HG03095 (cell line): Measurements from ENCODE around the gene TRIM15.
"Not testable (repeated sequence)": the region's sequence is repeated elsewhere in the genome, so short reads cannot be mapped to it uniquely, and the experiment has no call there.

Source experiments
- ATAC-seq: cut with Tn5 transposase; IDR thresholded peaks from one replicate; pipeline ENCODE4 v1.9.1; 2021; ENCODE audit warnings: moderate library complexity; ENCODE audit not compliant: unreplicated experiment

Gene TRIM15

DNA sequence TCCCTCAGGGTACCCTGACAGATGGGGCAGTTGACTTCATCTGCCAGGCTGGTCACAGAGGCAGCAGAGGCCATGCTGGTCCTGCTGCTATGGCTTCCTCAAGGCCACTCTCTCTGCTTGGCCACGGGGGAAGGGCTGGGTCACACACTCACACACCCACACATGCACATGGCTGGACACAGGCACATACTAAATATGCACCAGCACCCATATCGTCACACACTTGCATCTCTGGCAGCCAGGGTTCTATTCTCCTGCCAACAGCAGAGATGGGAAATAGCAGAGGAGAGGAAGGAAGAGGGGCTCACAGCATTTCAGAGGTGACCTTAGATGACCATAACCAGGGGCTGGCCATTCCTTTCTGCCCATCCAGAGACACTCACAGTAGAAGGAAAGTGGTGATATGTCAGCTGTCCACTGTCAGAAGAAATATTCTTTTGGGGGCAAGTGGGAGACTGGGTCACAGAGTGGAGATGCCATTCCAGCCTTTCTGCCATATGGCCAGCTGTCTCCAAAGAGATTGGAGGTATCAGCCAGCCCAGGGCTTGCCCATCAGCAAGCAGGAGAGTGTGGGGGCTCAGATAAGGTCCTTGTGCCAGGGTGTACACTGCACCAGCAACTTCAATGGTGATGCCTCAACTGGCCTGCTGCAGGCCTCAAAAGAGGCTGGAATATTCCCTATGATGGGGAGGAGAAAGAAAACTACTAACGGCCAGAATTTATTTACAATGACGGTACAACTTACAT is 2.4 kb upstream of the TRIM15 start, which contains the start of gene TRIM10:
TSS of gene TRIM10 (minus strand) at position 427 of the 747 bp plus-strand sequence. CDS start at position 74, 353 bp downstream.
- ATAC-seq, result no peak

DNA sequence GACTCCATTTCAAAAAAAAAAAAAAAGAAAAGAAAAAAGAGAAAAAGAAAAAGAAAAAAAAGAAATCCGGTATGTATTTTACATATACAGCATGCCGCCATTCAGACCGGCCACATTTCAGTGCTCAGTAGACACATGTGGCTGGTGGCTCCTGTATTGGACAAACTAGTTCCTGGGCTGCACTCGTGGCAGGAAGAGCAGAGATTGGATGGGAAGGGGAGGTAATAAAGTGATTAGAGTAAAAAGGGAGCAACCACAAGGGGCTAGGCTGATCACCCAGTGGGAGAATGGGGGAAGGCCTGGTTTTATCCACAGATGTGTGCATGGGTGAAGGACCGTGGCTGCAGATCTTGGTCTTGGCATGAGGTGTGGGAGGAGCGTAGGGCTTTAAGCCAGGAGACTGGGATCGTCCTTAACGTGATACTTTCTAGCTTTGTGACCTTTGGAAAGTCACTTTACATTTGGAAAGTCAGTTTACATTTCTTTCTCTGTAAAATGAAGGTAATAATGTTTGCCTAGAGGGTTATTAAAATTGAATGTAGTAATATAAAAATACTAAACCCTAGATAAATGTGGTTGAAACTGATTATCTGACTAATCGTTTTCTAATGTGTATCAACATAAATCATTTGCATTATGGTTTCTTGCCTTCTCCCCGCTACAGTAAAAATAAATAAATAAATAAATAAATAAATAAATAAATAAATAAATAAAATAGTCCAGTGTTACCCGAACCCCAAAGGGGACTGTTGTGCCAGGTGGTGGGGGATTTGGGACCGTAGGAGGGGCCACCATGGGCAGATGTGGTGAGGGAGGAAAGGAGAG is 869 bp upstream of the TRIM15 start:
- ATAC-seq, result no peak

DNA sequence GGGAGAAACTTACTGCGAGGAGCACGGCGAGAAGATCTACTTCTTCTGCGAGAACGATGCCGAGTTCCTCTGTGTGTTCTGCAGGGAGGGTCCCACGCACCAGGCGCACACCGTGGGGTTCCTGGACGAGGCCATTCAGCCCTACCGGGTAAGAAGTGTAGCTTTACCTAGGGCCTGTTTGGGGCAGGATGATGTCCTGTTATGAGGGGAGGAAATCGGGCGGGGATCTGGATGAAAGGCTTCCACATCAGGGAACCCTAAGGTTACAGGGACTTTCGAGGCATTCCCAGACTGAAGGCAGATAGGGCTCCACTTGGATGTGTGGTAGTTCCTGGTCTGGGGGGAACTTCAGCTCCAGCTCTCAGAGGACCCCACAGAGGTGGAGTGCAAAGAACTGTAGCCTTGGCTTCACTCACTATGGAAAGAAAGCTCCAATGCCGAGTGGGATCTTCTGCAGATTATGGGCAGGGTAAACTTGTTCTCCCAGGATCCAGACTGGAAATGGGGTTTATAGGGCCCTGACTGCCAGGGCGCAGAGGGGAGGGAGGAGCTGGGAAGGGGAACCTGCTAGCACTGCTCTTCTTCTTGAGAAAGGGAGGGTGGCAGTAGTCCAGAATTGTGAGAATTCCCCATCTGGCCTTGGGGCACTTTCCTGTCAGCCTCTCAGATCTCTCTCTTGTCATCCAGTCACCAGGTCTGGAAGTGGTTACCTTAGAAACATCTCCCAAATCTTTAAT is 740 bp downstream of the TRIM15 start:
- no peak for ATAC-seq

DNA sequence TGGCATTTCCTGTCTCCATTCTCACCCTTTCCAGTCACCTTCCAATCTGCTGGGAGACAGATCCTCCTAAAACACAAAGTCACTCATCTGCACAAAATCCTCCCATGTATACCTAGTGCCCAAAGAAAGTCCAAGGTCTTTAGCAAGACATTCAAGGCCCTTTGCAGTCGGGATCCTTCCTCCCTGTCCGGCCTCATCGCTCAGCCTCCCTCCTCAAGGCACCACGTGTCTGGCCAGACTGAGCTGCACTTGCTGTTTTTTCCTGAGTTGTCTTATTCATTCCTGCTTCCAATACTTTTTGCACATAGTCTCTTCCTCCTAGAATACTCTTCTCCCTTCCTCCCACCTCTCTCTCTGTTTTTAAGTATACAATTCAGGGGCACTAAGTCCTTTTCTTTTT is 1.4 kb downstream of the TRIM15 start:
- ATAC-seq, result no peak

DNA sequence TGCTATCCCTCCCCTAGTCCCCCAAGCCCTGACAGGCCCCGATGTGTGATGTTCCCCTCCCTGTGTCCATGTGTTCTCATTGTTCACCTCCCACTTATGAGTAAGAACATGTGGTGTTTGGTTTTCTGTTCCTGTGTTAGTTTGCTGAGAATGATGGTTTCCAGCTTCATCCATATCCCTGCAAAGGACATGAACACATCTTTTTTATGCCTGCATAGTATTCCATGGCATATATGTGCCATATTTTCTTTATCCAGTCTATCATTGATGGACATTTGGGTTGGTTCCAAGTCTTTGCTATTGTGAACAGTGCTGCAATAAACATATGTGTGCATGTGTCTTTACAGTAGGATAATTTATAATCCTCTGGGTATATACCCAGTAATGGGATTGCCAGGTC is 1.9 kb downstream of the TRIM15 start:
- not testable (repeated sequence) for ATAC-seq

DNA sequence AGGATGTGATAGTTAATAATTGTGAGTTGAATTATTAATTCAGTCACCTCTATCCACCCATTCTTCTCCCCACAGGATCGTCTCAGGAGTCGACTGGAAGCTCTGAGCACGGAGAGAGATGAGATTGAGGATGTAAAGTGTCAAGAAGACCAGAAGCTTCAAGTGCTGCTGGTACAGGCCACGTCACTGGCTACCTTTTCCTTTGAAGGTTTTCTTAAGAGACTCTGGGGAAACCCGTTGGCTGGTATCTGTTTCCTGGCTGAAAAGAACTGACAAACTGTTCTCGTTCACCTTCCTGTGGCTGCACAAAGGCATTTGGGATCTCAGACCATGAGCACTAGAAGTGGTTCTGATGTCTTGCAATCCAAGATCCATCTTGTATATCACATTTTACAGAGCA is 3.8 kb downstream of the TRIM15 start:
- no peak for ATAC-seq

DNA sequence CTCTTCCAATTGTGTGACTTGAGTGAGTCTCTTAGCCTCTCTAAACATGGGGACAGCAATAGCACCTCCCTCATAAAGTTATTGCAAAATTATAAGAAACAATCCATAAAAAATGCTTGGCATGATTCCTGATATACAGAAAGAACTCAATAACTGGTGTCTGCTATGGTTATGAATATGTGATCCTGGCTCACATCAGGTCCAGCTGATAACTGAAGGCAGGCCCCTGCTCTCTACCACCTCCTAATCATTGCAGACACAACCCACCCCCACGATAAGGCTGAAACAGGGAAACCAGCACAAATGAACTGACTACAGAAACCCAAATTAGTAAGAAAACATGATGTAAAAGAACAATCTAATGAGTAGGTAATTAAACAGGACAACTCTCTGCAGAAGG is 5.4 kb downstream of the TRIM15 start:
- ATAC-seq, result no peak

DNA sequence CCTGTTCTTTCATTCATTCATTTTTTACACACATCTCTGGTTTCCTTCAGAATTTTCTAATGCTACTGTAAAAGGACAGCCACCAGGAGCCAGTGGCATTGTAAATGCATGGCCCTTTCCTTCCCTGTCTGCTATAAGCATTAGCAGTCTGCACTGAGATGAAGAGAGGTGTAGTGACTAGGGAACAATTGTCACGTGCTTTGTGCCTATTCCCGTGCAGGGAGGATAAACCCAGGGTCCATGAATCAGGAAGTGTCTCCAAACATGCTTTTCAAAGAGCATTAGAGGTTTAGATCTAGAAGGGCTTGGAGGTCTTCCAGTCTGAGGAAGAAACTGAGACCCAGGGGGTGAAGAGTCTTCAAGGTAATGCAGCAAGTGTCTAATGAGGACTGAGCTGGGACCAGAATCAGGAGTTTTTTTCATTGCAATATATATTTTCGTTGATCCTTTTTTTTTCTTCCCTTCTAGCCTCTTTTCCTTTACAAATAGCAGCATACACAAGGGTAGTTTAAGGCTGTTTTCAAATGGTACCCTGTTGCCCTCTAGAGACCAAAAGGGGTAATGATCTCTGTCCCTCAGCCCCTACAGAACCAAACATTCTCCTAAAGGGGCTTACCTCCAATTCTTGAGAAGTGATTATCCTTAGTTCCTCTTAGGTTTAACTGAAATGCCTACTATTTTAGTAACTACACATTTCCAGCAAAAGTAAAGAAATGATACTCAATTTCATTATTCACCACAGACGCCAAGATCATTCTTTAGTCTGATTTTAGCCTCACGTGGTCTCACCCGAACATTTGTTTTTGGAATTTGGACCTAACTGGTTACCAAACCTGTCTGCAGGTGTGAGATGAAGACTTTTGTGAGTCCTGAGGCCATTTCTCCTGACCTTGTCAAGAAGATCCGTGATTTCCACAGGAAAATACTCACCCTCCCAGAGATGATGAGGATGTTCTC is 6.6 kb downstream of the TRIM15 start:
- no peak for ATAC-seq

DNA sequence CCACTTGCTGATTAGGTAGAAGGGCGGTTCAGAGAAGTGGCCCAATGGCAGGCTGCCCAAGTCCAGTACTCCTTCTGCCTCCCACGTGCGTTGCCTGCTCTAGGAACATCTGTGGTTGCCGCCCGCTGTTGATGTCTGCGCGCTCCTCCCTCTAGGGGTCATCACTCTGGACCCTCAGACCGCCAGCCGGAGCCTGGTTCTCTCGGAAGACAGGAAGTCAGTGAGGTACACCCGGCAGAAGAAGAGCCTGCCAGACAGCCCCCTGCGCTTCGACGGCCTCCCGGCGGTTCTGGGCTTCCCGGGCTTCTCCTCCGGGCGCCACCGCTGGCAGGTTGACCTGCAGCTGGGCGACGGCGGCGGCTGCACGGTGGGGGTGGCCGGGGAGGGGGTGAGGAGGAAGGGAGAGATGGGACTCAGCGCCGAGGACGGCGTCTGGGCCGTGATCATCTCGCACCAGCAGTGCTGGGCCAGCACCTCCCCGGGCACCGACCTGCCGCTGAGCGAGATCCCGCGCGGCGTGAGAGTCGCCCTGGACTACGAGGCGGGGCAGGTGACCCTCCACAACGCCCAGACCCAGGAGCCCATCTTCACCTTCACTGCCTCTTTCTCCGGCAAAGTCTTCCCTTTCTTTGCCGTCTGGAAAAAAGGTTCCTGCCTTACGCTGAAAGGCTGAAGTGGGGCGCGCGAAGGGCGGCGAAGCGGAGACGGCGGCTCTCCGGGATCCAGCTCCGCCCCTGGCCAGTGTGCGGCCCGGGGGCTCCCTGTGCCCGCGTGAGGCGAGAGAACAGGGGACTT is 8.5 kb downstream of the TRIM15 start:
- no peak for ATAC-seq

DNA sequence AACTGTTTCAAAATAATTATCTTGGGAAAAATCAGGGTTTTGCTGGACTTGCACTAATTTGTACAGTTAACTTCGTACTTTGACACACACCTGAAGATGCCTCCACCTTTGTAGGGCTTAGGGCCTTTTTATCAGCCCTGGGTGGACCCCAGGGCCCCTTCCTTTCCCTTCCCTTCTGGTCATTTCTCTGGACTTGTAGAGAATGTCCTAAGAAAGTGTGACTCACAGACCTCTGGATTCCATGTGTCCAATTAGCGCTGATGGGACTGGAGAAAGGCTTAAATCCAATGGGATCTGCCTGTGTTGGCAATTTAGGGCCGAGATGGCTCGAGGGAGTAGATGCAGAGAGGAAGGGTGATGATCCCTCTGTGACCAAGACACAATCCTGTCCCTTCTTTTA is 9.3 kb downstream of the TRIM15 start:
- ATAC-seq, result no peak

DNA sequence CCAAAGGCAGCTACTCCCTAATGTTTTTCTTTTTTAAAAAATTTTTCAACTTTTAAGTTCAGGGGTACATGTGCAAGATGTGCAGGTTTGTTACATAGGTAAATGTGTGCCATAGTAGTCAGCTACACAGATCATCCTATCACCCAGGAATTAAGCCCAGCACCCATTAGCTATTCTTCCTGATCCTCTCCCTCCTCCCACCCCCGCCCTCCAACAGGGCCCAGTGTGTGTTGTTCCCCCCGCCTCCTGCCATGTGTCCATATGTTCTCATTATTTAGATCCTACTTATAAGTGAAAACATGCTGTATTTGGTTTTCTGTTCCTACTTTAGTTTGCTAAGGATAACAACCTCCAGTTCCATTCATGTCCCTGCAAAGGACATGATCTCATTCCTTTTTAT is 12.4 kb downstream of the TRIM15 start:
- no peak for ATAC-seq

DNA sequence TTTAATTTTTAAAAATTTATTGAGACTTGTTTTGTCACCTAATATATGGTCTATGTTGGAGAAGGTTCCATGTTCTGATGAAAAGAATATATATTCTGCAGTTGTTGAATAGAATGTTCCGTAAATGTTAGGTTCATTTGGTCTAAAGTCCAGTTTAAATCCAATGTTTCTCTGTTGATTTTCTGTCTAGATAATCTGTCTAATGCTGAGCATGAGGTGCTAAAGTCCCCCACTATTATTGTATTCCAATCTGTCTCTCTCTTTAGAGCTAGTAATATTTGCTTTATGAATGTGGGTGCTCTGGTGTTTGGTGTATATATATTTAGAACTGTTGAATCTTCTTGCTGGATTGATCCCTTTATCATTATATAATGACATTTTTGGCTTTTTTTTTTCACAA is 15.5 kb downstream of the TRIM15 start:
- ATAC-seq, result no peak

DNA sequence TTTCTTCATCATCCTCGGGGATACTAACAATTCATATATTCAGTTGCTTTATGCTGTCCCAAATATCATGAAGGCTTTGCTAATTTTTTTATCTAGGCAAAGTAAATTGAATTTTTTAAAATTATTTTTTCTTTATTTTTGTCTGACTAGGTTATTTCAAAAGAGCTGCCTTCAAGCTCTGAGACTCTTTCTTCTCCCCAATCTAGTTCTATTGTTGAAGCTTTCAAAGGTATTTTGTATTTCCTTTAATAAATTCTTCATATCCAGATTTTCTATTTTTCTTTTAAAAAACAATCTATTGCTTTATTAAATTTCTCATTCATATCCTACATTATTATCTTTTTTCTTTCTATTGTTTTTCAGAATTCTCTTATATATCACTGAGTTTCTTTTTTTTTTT is 16.8 kb downstream of the TRIM15 start:
- no peak for ATAC-seq

DNA sequence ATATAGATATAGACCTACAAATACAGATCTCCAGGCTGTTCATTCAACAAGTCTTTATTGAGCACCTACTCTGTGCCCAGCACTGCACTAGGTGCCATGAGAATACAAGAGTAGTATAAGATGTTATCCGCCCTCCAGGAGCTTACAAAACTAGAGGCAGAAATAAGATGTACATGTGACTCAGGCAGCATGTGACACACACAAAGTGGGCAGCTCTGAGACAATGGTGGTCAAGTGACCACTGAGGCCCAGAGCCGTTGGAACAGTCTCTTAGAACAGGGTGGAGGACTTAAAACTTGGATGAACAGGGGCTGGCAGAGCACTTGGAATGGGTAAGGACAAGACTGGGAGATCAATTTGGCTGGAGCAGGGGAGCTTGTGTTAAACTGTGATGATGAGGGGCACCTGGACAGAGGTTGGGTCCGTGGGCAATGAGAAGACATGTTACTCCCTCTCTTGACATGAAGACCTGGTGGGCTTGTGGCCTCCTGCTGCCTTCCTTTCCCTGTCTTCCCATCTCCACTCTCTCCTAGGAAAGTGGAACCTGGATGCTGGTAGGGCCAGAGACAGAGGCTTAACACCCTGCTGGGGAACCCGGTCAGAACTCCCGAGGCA is 21.2 kb downstream of the TRIM15 start:
- ATAC-seq, result no peak

DNA sequence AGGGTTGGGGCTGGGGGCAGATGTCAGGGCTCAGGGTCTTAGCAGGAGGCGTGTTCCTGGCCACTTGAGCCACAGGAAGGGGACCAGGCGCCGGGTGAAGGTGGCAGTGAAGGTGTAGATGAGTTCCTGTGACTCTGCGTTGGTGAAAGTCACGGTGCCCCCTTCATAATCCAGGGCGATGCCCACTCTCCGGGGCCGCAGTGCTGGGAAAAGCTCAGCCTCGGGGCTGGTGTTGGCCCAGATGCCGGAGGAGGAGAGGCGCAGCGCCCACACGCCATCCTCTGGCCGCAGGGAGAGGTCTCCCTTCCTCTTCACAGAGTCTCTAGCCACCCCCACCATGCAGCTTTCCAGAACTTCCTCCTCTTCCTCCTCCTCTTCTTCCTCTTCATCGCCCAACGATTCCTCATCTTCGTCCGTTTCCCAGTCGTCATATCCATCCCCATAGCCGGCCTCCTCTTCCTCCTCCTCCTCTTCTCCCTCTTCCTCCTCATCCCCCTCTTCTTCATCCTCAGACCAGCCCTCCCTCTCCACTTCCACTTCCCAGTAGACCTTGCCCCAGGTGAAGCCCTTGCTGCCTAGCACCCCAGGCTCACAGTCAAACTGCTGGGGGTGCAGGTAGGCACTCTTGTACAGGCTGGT is 22.6 kb downstream of the TRIM15 start:
- no peak for ATAC-seq

DNA sequence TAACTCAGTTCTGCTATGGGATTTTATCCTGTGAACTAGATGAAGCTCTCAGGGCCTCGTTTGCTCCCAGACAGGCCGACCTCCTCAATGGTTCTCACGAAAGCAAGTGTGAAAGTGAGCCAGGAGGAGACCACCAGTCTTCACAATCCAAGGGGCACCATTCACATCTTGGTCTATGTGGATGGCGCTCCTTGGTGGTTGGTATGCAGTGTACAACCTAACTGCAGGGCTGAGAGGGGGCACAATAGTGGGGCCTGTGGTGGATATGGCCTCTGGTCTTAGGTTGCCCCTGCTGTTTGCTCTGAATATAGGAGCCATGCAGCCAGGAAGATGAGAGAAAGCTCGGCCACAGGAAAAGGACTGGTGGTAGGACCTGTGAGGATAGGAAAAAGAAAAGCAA is 25.2 kb downstream of the TRIM15 start:
- no peak for ATAC-seq

DNA sequence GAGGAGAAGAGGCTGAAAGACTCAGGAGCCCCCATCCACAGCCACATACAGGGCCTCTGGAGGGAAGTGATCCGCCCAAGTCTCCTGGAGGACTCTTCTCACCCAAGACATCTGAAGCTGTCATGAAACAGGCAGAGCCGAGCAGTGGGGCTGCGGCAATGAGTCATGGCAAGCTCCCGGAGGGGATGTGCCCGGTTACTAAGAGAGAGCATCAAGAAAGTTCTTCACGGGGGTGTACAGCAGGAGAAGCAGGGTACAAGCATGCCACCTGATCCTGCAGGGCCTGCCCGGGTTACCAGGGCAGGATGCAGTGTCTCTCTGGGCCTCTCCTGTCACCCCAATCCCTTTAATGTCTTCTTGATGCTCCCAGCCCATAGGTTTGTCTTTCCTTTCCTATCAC is 28.7 kb downstream of the TRIM15 start:
- no peak for ATAC-seq

DNA sequence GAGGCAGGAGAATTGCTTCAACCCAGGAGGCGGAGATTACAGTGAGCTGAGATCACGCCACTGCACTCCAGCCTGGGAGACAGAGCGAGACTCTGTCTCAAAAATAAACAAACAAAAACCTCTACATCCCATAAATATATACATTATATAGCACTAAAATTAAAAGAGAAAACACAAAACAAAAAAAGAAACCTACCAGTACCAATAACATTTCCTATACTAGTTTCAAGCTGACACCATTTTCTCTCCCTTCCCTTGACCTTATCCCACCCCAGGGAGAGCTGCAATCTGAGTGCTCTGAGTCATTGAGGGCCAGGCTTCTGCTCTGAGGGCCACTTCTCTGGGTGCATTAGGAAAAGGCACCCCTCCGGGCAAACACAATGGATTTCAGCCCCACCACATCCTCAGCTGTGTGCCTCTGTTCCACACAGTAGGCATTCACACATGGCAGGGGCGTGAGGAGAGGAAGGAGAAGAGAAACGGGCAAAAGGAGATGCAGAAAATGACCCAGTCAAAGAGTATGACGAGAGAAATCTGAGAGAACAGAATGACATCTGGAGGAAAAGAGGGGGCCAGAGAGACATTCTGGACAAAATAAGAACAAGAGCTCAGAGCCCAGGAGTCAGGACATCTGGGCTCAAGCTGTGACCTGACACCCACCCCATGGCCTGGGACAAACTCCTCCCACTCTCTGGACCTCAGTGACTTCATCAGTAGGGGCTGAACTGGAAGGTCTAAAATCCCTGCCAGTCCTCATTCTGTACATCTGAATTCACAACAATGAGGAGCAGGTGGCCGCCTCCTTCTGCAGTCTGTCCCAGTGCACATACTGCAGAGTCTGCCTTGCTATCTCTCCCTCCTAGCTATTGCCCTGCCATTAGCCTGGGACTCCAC is 31.7 kb downstream of the TRIM15 start:
- ATAC-seq, result no peak
